ENCODE measurements around the gene SPINT1. TPM values are rescaled to one million over a fixed set of nuclear protein-coding genes. Genes with fewer than 3 reads are reported as not detected.

SPINT1 gene
- total and polyA plus RNA-seq, 4 donors = 1.2 to 2.6 (median 1.9) TPM

GRCh38 chr15:40843261-40843884, 475 bp upstream of the SPINT1 start:
- TF ChIP-seq CTCF (IDR thresholded peaks at IDR 0.05; ENCODE audit: low read depth, low read length, missing input control) (no peak), FOXA2 (IDR thresholded peaks at IDR 0.05) (no peak), ZBTB33 (IDR thresholded peaks at IDR 0.05) (no peak), RAD21 (IDR thresholded peaks at IDR 0.05) (no peak), JUND (IDR thresholded peaks at IDR 0.05) (no peak), RXRA (IDR thresholded peaks at IDR 0.05) (no peak), HNF4G (IDR thresholded peaks at IDR 0.05) (no peak), EGR1 (IDR thresholded peaks at IDR 0.05; ENCODE audit: low read depth in 2 of 2) (no peak), NR2F2 (IDR thresholded peaks at IDR 0.05) (no peak), HNF4A (conservative IDR thresholded peaks at IDR 0.05) (no peak), MAX (IDR thresholded peaks at IDR 0.05) (no peak), SP1 (IDR thresholded peaks at IDR 0.05) (no peak), TAF1 (conservative IDR thresholded peaks at IDR 0.05) (no peak), GABPA (IDR thresholded peaks at IDR 0.05 in 1 of 2, conservative IDR thresholded peaks at IDR 0.05 in 1 of 2) (no peak), ATF3 (IDR thresholded peaks at IDR 0.05) (no peak), FOXA1 (IDR thresholded peaks at IDR 0.05) (no peak), YY1 (IDR thresholded peaks at IDR 0.05) (no peak), REST (IDR thresholded peaks at IDR 0.05) (no peak)
- Histone ChIP-seq H3K4me1 (ENCODE audit: control insufficient read depth in 4 of 4, insufficient read depth in 4 of 4, low read length in 3 of 4) (peaks cover 8 to 20% (median 10%) of the 10 kb centered on the region in 4 donors), H3K4me3 (ENCODE audit: low read depth in 1 of 3, low read length in 3 of 3) (peak overlapping the region in 1 of 3 donors; percentile 46), H3K27me3 (ENCODE audit: control insufficient read depth in 4 of 4, insufficient read depth in 4 of 4, low read length in 3 of 4) (peaks cover 0 to 2% (median 1%) of the 10 kb centered on the region in 4 donors), H3K27ac (ENCODE audit: low read depth in 1 of 2, low read length in 2 of 2) (no peak overlapping the region), H3K9ac (ENCODE audit: low read depth in 1 of 2, low read length in 2 of 2) (no peak overlapping the region), H3K9me3 (ENCODE audit: control insufficient read depth in 4 of 4, low read length in 3 of 4) (no peaks in the 10 kb centered on the region), H3K36me3 (ENCODE audit: control insufficient read depth in 4 of 4, insufficient read depth in 3 of 4, low read depth in 1 of 4, low read length in 3 of 4) (no peaks in the 10 kb centered on the region)
- 21% methylated on average over 34 of the region's 34 CpGs for WGBS
- DNase-seq (ENCODE audit: low spot score) = no peak

Data from liver (tissue), 9 donors.